OCI-M2 (cell line): ENCODE results near the gene ZNF33A.
"Not testable (repeated sequence)": the region's sequence is repeated elsewhere in the genome, so short reads cannot be mapped to it uniquely, and the experiment has no call there.

Experiments
- DNase-seq: peaks from one replicate; lab custom pipeline; 2025; ENCODE audit not compliant: unreplicated experiment; lab: John Stamatoyannopoulos, UW

The ZNF33A gene

DNA sequence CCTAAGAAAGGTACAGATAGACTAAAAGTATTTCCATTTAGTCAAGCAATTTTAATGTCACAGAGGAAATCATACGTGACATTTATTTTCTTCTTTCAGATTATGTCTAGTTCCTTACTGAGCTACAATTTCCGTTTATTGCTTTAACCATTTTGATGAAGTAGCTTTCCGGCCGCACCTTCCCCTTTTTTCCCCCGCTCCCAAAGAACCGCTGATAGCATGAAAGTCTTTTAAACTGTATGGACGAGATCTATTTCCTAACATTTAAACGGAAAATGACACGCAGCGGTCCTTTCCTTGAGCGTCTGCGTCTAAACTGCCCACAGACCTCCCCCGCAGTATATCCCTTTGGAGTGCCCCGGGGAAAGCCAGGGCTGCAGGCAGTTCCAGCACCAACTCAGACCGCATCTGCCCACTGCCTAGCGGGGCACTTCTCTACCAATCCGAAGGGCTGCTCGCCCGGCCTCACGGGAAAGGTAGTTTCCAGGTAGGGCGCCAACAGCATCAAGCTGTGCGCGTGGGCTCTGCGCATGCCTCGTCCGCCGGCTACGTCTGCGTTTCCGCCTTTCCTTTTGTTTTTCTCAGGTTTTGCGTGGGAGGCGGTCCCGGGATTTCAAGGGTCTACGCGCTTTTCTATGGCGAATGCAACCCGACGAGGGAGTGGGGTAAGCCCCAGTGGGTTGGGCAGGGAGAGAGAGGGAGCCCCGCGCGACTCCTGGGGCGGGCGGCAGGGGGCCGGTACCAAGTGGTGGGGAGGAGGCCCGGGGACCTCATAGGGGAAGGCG, at the start of gene ZNF33A:
TSS of gene ZNF33A (plus strand) at position 557 of the 785 bp plus-strand sequence. CDS start 1,667 bp downstream, outside the sequence.
- peak; percentile 57 for DNase-seq

GRCh38 chr10:37965006-37965405, 45.5 kb upstream of the ZNF33A start:
- DNase-seq, result no peak

DNA sequence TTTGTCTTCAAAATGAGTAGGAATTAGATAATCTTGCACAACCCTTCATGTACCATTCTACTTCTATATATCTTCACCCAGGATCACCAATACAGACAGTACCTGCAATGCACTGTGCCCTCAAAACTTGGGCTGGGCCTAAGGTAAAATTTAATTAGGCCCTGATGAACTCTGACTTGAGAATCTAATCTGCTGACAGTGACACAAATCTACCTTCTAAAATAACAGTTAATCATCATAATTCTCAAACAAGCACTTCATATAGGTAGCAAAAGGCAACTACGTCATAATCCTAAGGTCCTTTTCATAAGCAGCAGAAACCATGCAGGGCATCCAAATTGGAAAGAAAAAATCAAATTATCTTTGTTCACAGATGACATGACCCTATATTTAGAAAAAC, 38.1 kb upstream of the ZNF33A start:
- no peak for DNase-seq

DNA sequence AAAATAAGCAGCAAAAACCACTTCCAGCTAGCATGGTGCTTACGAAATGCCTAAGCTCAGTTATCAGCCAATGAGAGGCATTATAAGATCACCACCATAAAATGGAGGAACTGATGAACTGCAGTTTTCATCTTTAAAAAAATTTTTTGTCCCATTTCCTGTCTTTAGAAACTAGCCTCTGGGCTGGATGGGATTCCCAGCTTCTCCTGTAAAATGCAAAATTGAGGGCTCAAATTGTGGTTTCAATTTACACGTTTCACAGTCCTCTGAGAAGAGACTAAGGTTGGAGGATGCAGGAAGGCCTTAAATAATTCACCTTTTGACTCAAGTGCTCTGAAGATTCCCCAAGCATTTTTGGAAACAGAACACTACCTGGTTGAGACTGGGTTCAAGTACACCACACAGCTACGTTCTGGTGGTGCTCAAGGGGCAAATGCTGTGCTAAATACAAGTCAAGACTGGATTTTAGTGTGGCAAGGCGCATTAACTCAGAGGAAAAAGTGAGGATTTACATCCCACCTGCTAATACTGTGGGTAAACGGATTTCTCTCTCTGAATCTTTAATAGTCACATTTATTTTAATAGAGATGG, 35.0 kb upstream of the ZNF33A start:
- no peak for DNase-seq

DNA sequence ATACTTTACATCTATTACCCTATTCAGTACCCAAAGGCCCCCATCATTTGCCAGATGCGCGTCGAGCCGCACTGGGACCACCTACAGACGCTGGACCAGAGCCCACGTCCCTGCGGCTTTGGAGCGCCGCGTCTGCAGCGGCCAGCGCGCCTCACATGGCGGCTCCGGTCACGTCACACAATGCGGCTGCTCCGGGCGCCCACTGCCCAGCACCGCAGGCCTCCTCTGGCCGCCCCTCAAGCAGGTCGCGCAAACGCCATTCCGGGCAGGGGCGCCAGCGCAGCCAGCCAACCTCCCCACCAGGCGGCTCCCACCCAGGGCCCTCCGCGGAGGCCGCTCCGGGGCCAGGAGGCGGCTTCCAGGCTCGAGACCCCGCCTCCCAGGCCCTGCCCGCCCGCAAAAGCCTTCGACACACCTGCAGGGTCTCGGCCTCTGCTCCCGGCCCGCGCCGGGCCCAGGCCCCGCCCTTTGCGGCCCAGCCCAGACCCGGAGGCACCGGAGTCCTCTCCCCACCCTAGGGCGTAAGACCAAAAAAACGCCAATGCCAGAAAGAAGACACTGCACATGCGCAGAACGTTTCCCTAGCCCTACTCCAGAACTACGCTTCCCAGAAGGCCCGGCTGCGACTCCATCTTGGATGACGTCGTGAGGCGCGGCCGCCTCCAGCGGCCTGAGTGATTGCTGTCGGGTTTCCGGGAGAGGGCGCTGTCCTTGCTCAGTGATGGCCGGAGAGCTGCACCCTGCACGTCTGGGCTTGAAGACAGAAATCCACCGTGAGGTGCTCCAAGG, 34.2 kb upstream of the ZNF33A start, which contains the start of gene ZNF25:
TSS of gene ZNF25 (minus strand) at position 557 of the 789 bp plus-strand sequence. CDS start 4,925 bp downstream, outside the sequence.
- DNase-seq, result peak; percentile 69

DNA sequence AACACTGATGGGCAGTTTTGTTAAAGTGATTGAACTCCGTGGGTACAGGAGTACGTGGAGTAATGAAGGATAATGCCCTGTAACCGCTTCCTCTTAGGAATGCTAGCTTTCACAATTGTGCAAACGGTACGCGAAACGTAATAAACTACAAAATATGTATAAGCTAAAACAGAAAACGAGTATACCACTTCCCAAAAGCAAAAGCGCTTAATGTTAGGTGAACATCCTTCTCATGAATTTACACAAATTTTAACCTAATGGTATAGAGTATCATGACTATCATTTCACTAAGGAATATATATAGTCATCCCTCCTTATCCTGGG, 33.6 kb upstream of the ZNF33A start:
- no peak for DNase-seq

DNA sequence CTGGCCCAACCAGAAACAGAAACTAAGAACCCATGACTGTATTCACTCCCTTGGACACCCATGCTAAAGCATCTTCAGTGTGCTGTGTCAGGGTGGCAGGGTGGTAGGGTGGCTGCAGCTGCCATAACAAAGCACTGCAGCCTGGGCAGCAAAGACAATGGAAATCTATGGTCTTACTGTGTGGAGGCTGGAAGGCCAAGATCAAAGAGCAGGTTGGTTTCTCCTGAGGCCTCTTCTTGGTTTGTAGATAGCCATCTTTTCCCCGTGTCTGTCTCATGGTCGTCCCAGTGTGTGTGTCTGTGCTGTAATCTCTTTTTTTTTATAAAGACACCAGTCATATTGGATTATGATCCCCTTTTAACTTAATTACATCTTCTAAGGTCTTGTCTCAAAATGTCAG, 18.8 kb upstream of the ZNF33A start:
- no peak for DNase-seq

DNA sequence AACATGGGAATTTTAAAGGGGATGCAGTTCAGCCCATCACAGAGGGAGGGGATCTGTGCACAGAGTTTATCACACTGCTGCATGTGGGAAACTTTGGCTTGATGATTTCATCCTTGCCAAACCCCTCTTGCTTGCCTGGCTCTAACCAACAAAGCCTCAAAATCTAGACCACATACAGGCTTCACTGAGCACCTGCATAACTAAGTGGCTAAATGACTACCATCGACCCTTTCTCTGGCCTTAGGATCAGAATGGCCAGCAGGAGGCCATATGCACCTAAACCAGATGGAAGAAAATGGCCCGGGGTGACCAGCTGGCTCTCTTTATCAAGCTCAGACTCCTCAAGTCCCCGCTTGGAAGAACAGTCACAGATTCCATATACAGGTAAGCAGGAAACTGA, 18.4 kb upstream of the ZNF33A start:
- DNase-seq, result no peak

DNA sequence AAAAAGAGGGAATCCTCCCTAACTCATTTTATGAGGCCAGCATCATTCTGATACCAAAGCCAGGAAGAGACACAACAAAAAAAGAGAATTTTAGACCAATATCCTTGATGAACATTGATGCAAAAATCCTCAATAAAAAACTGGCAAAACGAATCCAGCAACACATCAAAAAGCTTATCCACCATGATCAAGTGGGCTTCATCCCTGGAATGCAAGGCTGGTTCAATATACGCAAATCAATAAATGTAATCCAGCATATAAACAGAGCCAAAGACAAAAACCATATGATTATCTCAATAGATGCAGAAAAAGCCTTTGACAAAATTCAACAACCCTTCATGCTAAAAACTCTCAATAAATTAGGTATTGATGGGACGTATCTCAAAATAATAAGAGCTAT, 11.6 kb upstream of the ZNF33A start:
- DNase-seq, result not testable (repeated sequence)

DNA sequence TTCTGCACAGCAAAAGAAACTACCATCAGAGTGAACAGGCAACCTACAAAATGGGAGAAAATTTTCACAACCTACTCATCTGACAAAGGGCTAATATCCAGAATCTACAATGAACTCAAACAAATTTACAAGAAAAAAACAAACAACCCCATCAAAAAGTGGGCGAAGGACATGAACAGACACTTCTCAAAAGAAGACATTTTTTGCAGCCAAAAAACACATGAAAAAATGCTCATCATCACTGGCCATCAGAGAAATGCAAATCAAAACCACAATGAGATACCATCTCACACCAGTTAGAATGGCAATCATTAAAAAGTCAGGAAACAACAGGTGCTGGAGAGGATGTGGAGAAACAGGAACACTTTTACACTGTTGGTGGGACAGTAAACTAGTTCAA, 10.0 kb upstream of the ZNF33A start:
- not testable (repeated sequence) for DNase-seq

GRCh38 chr10:38003026-38003425, 7.4 kb upstream of the ZNF33A start:
- DNase-seq, result no peak

DNA sequence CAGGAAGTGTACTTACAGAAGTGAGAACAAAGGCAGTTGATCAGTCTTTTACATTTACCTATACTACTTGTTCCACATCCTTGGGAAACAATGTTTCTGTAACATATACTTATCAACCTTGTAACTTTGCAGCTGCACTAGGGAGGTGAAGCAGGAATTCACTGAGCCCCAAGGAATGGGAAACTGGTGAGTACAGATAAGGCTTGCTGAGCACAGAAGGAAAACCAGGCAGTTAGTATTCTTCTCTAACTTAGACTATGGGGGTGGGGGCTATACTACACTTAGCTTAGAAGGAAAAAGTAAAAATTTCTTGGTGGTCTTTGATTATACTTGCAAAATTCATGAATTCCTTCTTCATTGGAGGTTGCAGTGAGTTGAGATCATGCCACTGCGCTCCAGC, 6.9 kb upstream of the ZNF33A start:
- DNase-seq, result no peak

GRCh38 chr10:38007551-38007950, 2.9 kb upstream of the ZNF33A start:
- DNase-seq, result no peak

DNA sequence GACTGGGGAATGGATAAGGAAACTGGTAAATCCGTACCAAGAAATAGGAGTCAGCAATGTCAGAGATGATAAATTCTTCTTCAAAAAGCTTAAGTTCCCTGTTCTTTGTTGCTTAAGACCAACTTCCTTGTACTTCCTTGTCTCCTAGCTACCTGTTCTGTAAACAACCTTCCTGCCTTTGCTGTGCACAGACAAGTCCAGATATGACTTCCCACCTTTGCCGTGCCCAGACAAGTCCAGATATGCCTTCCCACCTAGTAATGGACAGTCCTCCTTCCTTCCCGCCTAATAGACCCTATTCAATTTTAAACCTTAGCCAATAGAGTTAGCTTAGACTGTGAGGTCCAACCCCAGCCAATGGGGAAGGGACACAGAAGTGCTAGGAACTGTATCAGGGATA, 2.5 kb upstream of the ZNF33A start:
- no peak for DNase-seq

DNA sequence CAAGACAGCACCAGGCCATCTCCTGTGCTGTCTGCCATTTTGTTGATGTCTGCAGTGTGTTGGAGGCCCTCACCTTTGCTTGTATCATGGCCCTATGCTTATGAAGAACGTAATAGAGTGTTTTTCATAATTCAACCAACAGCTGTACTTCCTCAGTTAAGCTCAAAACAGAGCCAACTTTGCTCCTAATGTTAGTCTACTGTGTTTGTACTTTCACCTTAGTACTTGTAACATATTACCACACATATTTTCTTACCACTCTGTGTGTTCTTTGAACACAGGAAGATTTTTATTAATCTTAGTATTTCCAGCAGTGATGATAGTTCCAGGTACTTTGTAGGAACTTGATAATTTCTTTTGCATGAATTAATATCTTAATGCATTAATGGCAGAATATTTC, 5.9 kb downstream of the ZNF33A start:
- no peak for DNase-seq

DNA sequence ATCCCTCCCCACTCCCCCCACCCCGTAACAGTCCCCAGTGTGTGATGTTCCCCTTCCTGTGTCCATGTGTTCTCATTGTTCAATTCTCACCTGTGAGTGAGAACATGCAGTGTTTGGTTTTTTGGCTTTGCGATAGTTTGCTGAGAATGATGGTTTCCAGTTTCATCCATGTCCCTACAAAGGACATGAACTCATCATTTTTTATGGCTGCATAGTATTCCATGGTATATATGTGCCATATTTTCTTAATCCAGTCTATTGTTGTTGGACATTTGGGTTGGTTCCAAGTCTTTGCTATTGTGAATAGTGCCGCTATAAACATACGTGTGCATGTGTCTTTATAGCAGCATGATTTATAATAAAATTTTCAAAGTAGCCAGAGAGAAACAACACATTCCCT, 8.6 kb downstream of the ZNF33A start:
- DNase-seq, result not testable (repeated sequence)

DNA sequence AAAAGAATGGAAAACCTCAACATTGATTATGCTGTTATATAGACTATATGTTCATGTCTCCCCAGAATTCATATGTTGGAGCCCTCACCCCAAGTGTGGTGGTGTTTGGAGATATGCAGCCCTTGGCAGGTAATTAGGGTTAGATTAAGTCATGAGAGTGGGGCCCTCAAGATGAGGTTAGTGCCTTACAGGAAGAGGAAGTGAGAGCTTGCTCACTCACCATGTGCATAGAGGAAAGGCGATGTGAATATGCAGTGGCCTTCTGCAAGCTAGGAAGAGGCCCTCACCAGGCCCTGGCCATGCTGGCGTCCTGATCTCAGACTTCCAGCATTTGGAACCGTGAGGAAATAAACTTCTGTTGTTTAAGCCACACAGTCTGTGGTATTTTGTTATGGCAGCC, 14.8 kb downstream of the ZNF33A start:
- DNase-seq, result no peak

GRCh38 chr10:38027986-38028385, 17.5 kb downstream of the ZNF33A start:
- DNase-seq, result no peak

- DNase-seq, result no peak
Measured at GRCh38 chr10:38032886-38033285, 22.4 kb downstream of the ZNF33A start.

DNA sequence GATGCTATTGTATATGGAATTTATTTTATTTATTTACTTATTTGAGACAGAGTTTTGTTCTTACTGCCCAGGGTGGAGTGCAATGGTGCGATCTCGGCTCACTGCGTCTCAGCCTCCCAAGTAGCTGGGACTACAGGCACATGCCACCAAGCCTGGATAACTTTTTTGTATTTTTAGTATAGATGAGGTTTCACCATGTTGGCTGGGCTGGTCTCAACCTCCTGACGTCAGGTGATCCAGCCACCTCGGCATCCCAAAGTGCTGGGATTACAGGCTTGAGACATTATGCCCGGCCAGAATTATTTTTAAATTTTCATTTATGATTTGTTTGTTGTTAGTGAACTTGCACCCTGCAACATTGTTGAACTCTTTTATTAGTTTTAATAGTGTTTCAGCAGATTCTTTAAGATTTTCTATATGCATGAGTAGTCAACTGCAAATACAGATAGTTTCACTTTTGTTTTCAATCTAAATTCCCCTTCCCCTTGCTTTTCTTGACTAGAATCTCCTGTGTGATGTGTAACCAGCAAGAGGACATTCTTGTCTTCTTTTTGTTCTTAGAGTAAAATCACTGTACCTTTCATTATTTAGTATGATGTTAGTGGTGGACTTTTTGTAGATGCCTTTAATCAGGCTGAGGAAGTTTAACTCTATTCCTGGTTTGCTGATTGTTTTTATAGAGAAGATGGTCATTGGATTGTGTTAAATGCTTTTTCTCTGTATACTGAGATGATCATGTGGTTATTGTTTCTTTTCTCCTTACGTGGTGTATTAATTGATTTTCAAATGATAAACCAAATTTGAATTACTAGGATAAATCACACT, 27.8 kb downstream of the ZNF33A start:
- DNase-seq, result no peak

- no peak for DNase-seq
Measured at GRCh38 chr10:38038932-38039245, 28.4 kb downstream of the ZNF33A start.
